GM18508 (cell line): ENCODE measurements around the gene NTRK3.

Experiments
- ATAC-seq: cut with Tn5 transposase; IDR thresholded peaks from one replicate; pipeline ENCODE4 v1.9.1; 2021; ENCODE audit warnings: moderate number of reproducible peaks; ENCODE audit not compliant: insufficient read depth, unreplicated experiment

Gene NTRK3

GRCh38 chr15:88013111-88013510 lies 243.4 kb downstream of the NTRK3 start:
- no peak for ATAC-seq

- ATAC-seq: no peak
These were observed 243.9 kb downstream of the NTRK3 start for GRCh38 chr15:88012688-88013087.

- ATAC-seq: no peak
These were observed 244.3 kb downstream of the NTRK3 start for GRCh38 chr15:88012233-88012632.

- no peak for ATAC-seq
These were observed 245.0 kb downstream of the NTRK3 start for GRCh38 chr15:88011533-88011932.

GRCh38 chr15:88006146-88006545 lies 250.4 kb downstream of the NTRK3 start:
- ATAC-seq: no peak

- no peak for ATAC-seq
These were observed 252.1 kb downstream of the NTRK3 start for GRCh38 chr15:88004399-88004798.

GRCh38 chr15:88003541-88004327 lies 252.8 kb downstream of the NTRK3 start:
- no peak for ATAC-seq

GRCh38 chr15:88002706-88003105 lies 253.8 kb downstream of the NTRK3 start:
- no peak for ATAC-seq

- ATAC-seq: no peak
These were observed 257.9 kb downstream of the NTRK3 start for GRCh38 chr15:87998630-87999029.

GRCh38 chr15:87986776-87987175 lies 269.8 kb downstream of the NTRK3 start:
- no peak for ATAC-seq

- no peak for ATAC-seq
These were observed 271.1 kb downstream of the NTRK3 start for GRCh38 chr15:87985451-87985850.

GRCh38 chr15:87981969-87982368 lies 274.6 kb downstream of the NTRK3 start:
- no peak for ATAC-seq

- no peak for ATAC-seq
These were observed 278.6 kb downstream of the NTRK3 start for GRCh38 chr15:87977907-87978306.

- ATAC-seq: no peak
These were observed 280.0 kb downstream of the NTRK3 start for GRCh38 chr15:87976552-87976951.

- no peak for ATAC-seq
These were observed 282.9 kb downstream of the NTRK3 start for GRCh38 chr15:87973501-87974215.

- ATAC-seq: no peak
These were observed 285.5 kb downstream of the NTRK3 start for GRCh38 chr15:87971076-87971475.

- no peak for ATAC-seq
These were observed 288.6 kb downstream of the NTRK3 start for GRCh38 chr15:87967951-87968350.

- no peak for ATAC-seq
These were observed 291.2 kb downstream of the NTRK3 start for GRCh38 chr15:87965304-87965703.

GRCh38 chr15:87962428-87962827 lies 294.1 kb downstream of the NTRK3 start:
- no peak for ATAC-seq

GRCh38 chr15:87961851-87962420 lies 294.6 kb downstream of the NTRK3 start:
- no peak for ATAC-seq

GRCh38 chr15:87959662-87960061 lies 296.9 kb downstream of the NTRK3 start:
- no peak for ATAC-seq
